Transverse colon (tissue), 4 donors: Measurements from ENCODE around the gene ALDH8A1. TPM values are rescaled to one million over a fixed set of nuclear protein-coding genes. Genes with fewer than 3 reads are reported as not detected.

Experiments
- DNase-seq: peaks from one replicate; pipeline ENCODE4 v3.0.0-alpha.2; 2019
- H3K27ac ChIP-seq, 4 donors: fragments of 200-600 bp; sonication (generic); 2 replicates each; pipeline ENCODE4 v1.5.1; 2016 to 2018; ENCODE audit warnings: inconsistent platforms in 4 of 4
- H3K27me3 ChIP-seq: fragments of 200-600 bp; sonication (generic); 2 replicates; pipeline ENCODE4 v1.5.1; 2017; ENCODE audit warnings: inconsistent platforms
- H3K36me3 ChIP-seq, 4 donors: fragments of 200-600 bp; sonication (generic); 2 replicates each; pipeline ENCODE4 v1.5.1; 2017 to 2019; ENCODE audit warnings: inconsistent platforms in 4 of 4
- H3K4me1 ChIP-seq, 4 donors: fragments of 200-600 bp; sonication (generic); 2 replicates each; pipeline ENCODE4 v1.5.1; 2017 to 2020; ENCODE audit warnings: inconsistent platforms in 4 of 4
- H3K4me3 ChIP-seq, 4 donors: fragments of 200-600 bp; sonication (generic); 1 replicate in 1 of 4; 2 replicates in 3 of 4; pipeline versions ENCODE4 v1.5.1 to v1.6.1; 2017 to 2019; ENCODE audit warnings: inconsistent platforms in 4 of 4
- H3K9me3 ChIP-seq, 2 donors: fragments of 200-600 bp; sonication (generic); 2 replicates each; pipeline ENCODE4 v1.5.1; 2017 to 2019; ENCODE audit warnings: inconsistent platforms in 2 of 2
- EP300 ChIP-seq: sonication (generic); formaldehyde crosslinking; IDR thresholded peaks from one replicate; pipeline ENCODE4 v1.6.1; 2017; ENCODE audit warnings: antibody characterized with exemption, low read depth
- POLR2A ChIP-seq: fragments of 450-650 bp; IDR thresholded peaks from one replicate; pipeline ENCODE4 v1.6.1; 2016; ENCODE audit warnings: antibody characterized with exemption, mild to moderate bottlenecking, moderate library complexity
- POLR2AphosphoS5 ChIP-seq, 3 donors: sonication (generic); formaldehyde crosslinking; IDR thresholded peaks; one replicate each; pipeline ENCODE4 v1.6.1; 2016; ENCODE audit warnings: antibody characterized with exemption in 3 of 3
- WGBS, 2 donors: methylation state at CpG; one replicate each; pipeline ENCODE4 v1.1.5; 2018; ENCODE audit warnings: low coverage in 1 of 2; 5-methylcytosine and 5-hydroxymethylcytosine counted together
- in situ Hi-C, 4 donors: fragments of 200-750 bp; cut with MboI; loops; one replicate each; pipeline versions ENCODE4 v1.15.0 to v1.15.1; 2017; ENCODE audit warnings: low sequenced_read_pairs in 3 of 4, low pct_ligation_motif_present in 1 of 4, low pct_unique_long_range_greater_than_20kb in 1 of 4
- intact Hi-C: fragments of 100-400 bp; cut with DNase I; formaldehyde crosslinking; loops from one replicate; pipeline ENCODE4 v1.15.1; 2023; ENCODE audit warnings: low total_unique reads
- total RNA-seq, 4 donors: library from RNA; depleted of rRNA; stranded (reverse); fragments of >200 nt; gene quantifications; one replicate each; pipeline ENCODE4 v1.1.0, GENCODE V29; 2016
- TF ChIP-seq, protein P1 (sequence below), 5 experiments: fragments of 200-600 bp in 3 of 5; fragments of 450-650 bp in 2 of 5; sonication (generic) in 3 of 5; IDR thresholded peaks; 1 replicate in 2 of 5; 2 replicates in 3 of 5; pipeline ENCODE4 v1.5.1; 2016 to 2017; ENCODE audit warnings: antibody characterized with exemption in 5 of 5, inconsistent platforms in 3 of 5, mild to moderate bottlenecking in 2 of 5, moderate library complexity in 1 of 5

The ALDH8A1 gene
- total RNA-seq, 4 donors from 2014 or later: 1.1 to 2.9 (median 2.5) TPM; not detected in 1

- Histone ChIP-seq H3K4me3 (no peak overlapping the region), H3K36me3 (no peaks in the 10 kb centered on the region), H3K27me3 (no peaks in the 10 kb centered on the region), H3K4me1 (no peaks in the 10 kb centered on the region), H3K9me3 (no peaks in the 10 kb centered on the region), H3K27ac (no peak overlapping the region)
- no peak for DNase-seq
- intact Hi-C loops: loop anchor here (10.0 kb wide), 1 partner anchor 790 kb away; no protein-coding TSS in a partner anchor
- TF ChIP-seq POLR2AphosphoS5 (IDR thresholded peaks at IDR 0.05) (no peak), EP300 (no peak), POLR2A (no peak)
- TF ChIP-seq, protein P1, sequence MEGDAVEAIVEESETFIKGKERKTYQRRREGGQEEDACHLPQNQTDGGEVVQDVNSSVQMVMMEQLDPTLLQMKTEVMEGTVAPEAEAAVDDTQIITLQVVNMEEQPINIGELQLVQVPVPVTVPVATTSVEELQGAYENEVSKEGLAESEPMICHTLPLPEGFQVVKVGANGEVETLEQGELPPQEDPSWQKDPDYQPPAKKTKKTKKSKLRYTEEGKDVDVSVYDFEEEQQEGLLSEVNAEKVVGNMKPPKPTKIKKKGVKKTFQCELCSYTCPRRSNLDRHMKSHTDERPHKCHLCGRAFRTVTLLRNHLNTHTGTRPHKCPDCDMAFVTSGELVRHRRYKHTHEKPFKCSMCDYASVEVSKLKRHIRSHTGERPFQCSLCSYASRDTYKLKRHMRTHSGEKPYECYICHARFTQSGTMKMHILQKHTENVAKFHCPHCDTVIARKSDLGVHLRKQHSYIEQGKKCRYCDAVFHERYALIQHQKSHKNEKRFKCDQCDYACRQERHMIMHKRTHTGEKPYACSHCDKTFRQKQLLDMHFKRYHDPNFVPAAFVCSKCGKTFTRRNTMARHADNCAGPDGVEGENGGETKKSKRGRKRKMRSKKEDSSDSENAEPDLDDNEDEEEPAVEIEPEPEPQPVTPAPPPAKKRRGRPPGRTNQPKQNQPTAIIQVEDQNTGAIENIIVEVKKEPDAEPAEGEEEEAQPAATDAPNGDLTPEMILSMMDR (IDR thresholded peaks at IDR 0.05): no peak
- in situ Hi-C loops: loop anchor here in 1 of 4 donors (25.0 kb wide), 1 partner anchor 783 kb away; no protein-coding TSS in a partner anchor
These were observed 4.9 kb downstream of the ALDH8A1 start for GRCh38 chr6:134945045-134945444.

- in situ Hi-C loops (loop anchor here in 1 of 4 donors (25.0 kb wide), 1 partner anchor 781 kb away; no protein-coding TSS in a partner anchor), intact Hi-C loops (loop anchor here (10.0 kb wide), 1 partner anchor 789 kb away; no protein-coding TSS in a partner anchor)
- no peaks in the 10 kb centered on the region for H3K36me3 ChIP-seq
- TF ChIP-seq, protein P1 (IDR thresholded peaks at IDR 0.05): no peak
- TF ChIP-seq POLR2A: no peak
- no peak for TF ChIP-seq EP300
- no peak overlapping the region for H3K4me3 ChIP-seq
- no peaks in the 10 kb centered on the region for H3K9me3 ChIP-seq
- no peaks in the 10 kb centered on the region for H3K27me3 ChIP-seq
- H3K27ac ChIP-seq: no peak overlapping the region
- WGBS, 2 donors: 95% methylated on average over 9 of the region's 9 CpGs; no CpG with 5 or more reads in 1 of the 2 donors
- H3K4me1 ChIP-seq: no peaks in the 10 kb centered on the region
- no peak for DNase-seq
These were observed 6.3 kb downstream of the ALDH8A1 start for GRCh38 chr6:134943522-134944111.

DNA sequence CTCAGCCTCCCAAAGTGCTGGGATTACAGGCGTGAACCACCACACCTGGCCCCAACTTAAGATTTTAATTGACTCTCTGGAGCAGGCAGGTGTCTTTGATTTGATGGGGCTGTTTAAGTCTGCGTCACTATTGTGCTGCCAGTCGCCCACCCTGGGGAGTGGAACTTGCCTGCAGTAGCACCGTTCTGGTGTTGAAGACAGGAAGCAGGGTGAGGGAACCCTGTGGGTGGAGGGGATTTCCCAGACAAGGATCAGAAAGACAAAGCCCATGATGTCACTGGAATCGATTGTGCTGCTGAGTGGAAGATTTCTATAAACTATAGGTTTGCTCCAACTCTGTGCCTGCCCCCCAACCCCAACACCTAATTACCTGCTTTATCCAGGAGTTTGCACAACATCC lies 11.0 kb downstream of the ALDH8A1 start:
- TF ChIP-seq POLR2AphosphoS5 (IDR thresholded peaks at IDR 0.05) (no peak), POLR2A (no peak), EP300 (no peak)
- TF ChIP-seq, protein P1 (IDR thresholded peaks at IDR 0.05): no peak
- Histone ChIP-seq H3K27me3 (no peaks in the 10 kb centered on the region), H3K9me3 (no peaks in the 10 kb centered on the region), H3K4me1 (no peaks in the 10 kb centered on the region), H3K4me3 (no peak overlapping the region), H3K27ac (no peak overlapping the region), H3K36me3 (no peaks in the 10 kb centered on the region)
- intact Hi-C loops (no loop called here), in situ Hi-C loops (loop anchor here in 1 of 4 donors (25.0 kb wide), 1 partner anchor 777 kb away; no protein-coding TSS in a partner anchor)
- 40% methylated on average over 5 of the region's 5 CpGs; no CpG with 5 or more reads in 1 of the 2 donors for WGBS, 2 donors
- DNase-seq: no peak

DNA sequence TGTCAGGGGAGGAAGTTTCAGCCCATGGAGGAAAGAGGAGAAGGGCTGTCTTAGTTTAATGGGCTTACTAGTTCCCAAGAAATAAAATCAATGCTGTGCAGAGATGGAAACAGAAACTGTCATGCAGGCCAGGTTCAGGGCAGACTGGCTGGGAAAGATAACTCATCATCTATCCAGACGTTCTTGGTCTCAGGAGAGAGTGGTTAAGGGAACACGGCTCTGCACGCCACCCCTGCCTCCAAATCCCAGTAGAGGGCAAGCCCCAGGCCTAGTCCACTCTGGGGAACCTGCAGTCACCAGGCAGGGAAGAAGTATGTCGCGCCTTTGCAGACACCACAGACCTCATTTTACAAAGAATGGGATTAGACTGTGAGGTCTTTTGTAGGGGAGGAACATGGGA lies 12.5 kb downstream of the ALDH8A1 start:
- Histone ChIP-seq H3K4me3 (no peak overlapping the region), H3K27ac (no peak overlapping the region), H3K27me3 (no peaks in the 10 kb centered on the region), H3K4me1 (no peaks in the 10 kb centered on the region), H3K36me3 (no peaks in the 10 kb centered on the region), H3K9me3 (no peaks in the 10 kb centered on the region)
- WGBS, 2 donors: 78% methylated on average over 5 of the region's 5 CpGs; no CpG with 5 or more reads in 1 of the 2 donors
- in situ Hi-C loops: loop anchor here in 1 of 4 donors (25.0 kb wide), 1 partner anchor 775 kb away; no protein-coding TSS in a partner anchor
- intact Hi-C loops: no loop called here
- DNase-seq: no peak
- TF ChIP-seq POLR2AphosphoS5 (IDR thresholded peaks at IDR 0.05) (no peak), EP300 (no peak), POLR2A (no peak)
- TF ChIP-seq, protein P1 (IDR thresholded peaks at IDR 0.05): no peak
